A549 (cell line): ENCODE results near the gene GPS2.
A peak's percentile ranks its signal among the peaks of the same experiment; 100 is the strongest.

Source experiments
- CBX2 ChIP-seq: fragments of 200-600 bp; sonication (generic); IDR thresholded peaks from 2 replicates; pipeline ENCODE4 v1.6.1; 2016; ENCODE audit warnings: low read depth, mild to moderate bottlenecking, borderline replicate concordance
- CEBPB ChIP-seq, 2 experiments: fragments of >200 bp in 1 of 2; sonication (Bioruptor Twin) in 1 of 2; formaldehyde crosslinking in 1 of 2; IDR thresholded peaks; 2 replicates each; pipeline ENCODE4 v1.6.1; 2012 to 2016
- CHD4 ChIP-seq: fragments of 200-600 bp; sonication (generic); IDR thresholded peaks from 2 replicates; pipeline ENCODE4 v1.6.1; 2016; ENCODE audit warnings: antibody characterized with exemption, mild to moderate bottlenecking, borderline replicate concordance
- CTCF ChIP-seq: fragments of >200 bp; sonication (Bioruptor Twin); formaldehyde crosslinking; IDR thresholded peaks from 3 replicates; pipeline ENCODE4 v1.5.1; 2016
- EP300 ChIP-seq, 2 experiments: fragments of >200 bp; sonication (Bioruptor Twin); formaldehyde crosslinking; IDR thresholded peaks; 2 replicates in 1 of 2; 3 replicates in 1 of 2; pipeline ENCODE4 v1.6.1; 2016 to 2017
- KDM5A ChIP-seq: fragments of 200-600 bp; sonication (generic); IDR thresholded peaks from 2 replicates; pipeline ENCODE4 v1.6.1; 2016; ENCODE audit warnings: antibody characterized with exemption, mild to moderate bottlenecking
- PHF8 ChIP-seq: fragments of 200-600 bp; sonication (generic); IDR thresholded peaks from 2 replicates; pipeline ENCODE4 v1.6.1; 2016; ENCODE audit warnings: low read depth, mild to moderate bottlenecking, antibody characterized with exemption, moderate library complexity, borderline replicate concordance
- POLR2A ChIP-seq: IDR thresholded peaks from 2 replicates; pipeline ENCODE4 v1.6.1; 2012; ENCODE audit warnings: mild to moderate bottlenecking, low read length
- TFCP2L1 ChIP-seq: fragments of 250-450 bp; sonication (Bioruptor Pico); IDR thresholded peaks from 2 replicates; pipeline ENCODE4 v1.5.0; 2021; ENCODE audit warnings: mild to moderate bottlenecking
- TF ChIP-seq, protein P1 (sequence below): IDR thresholded peaks from 2 replicates; pipeline ENCODE4 v1.6.1; 2012; ENCODE audit warnings: low read depth, borderline replicate concordance
- TF ChIP-seq, protein P2 (sequence below): IDR thresholded peaks from 2 replicates; pipeline ENCODE4 v1.6.1; 2012

- TF ChIP-seq CTCF (no peak), CHD4 (no peak), PHF8 (no peak), CBX2 (no peak), CEBPB (IDR thresholded peaks at IDR 0.05) (no peak), TFCP2L1 (no peak), KDM5A (no peak), POLR2A (peak; percentile 71), EP300 (IDR thresholded peaks at IDR 0.05) (no peak)
- TF ChIP-seq, protein P1, sequence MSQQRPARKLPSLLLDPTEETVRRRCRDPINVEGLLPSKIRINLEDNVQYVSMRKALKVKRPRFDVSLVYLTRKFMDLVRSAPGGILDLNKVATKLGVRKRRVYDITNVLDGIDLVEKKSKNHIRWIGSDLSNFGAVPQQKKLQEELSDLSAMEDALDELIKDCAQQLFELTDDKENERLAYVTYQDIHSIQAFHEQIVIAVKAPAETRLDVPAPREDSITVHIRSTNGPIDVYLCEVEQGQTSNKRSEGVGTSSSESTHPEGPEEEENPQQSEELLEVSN, result 0 out of 2 replicates have a peak, but pooled peaks have one; percentile 44
- TF ChIP-seq, protein P2, sequence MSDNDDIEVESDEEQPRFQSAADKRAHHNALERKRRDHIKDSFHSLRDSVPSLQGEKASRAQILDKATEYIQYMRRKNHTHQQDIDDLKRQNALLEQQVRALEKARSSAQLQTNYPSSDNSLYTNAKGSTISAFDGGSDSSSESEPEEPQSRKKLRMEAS, result peak; percentile 90
These were observed 8.1 kb downstream of the GPS2 start, which contains the start of gene EIF5A for GRCh38 chr17:7306911-7307685.
